Activated CD4-positive, alpha-beta T cell treated with anti-CD3 and anti-CD28 coated beads, Interleukin-2, amount 50 U/mL, for 48 hours (primary cell): ENCODE data around the gene SEMA4B.
A peak's percentile ranks its signal among the peaks of the same experiment; 100 is the strongest.
"Not testable (repeated sequence)": the region's sequence is repeated elsewhere in the genome, so short reads cannot be mapped to it uniquely, and the experiment has no call there.

Experiments
- DNase-seq, 2 experiments: peaks; one replicate each; pipeline ENCODE4 v3.0.0-alpha.2; 2020

SEMA4B gene, protein sequence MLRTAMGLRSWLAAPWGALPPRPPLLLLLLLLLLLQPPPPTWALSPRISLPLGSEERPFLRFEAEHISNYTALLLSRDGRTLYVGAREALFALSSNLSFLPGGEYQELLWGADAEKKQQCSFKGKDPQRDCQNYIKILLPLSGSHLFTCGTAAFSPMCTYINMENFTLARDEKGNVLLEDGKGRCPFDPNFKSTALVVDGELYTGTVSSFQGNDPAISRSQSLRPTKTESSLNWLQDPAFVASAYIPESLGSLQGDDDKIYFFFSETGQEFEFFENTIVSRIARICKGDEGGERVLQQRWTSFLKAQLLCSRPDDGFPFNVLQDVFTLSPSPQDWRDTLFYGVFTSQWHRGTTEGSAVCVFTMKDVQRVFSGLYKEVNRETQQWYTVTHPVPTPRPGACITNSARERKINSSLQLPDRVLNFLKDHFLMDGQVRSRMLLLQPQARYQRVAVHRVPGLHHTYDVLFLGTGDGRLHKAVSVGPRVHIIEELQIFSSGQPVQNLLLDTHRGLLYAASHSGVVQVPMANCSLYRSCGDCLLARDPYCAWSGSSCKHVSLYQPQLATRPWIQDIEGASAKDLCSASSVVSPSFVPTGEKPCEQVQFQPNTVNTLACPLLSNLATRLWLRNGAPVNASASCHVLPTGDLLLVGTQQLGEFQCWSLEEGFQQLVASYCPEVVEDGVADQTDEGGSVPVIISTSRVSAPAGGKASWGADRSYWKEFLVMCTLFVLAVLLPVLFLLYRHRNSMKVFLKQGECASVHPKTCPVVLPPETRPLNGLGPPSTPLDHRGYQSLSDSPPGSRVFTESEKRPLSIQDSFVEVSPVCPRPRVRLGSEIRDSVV

DNA sequence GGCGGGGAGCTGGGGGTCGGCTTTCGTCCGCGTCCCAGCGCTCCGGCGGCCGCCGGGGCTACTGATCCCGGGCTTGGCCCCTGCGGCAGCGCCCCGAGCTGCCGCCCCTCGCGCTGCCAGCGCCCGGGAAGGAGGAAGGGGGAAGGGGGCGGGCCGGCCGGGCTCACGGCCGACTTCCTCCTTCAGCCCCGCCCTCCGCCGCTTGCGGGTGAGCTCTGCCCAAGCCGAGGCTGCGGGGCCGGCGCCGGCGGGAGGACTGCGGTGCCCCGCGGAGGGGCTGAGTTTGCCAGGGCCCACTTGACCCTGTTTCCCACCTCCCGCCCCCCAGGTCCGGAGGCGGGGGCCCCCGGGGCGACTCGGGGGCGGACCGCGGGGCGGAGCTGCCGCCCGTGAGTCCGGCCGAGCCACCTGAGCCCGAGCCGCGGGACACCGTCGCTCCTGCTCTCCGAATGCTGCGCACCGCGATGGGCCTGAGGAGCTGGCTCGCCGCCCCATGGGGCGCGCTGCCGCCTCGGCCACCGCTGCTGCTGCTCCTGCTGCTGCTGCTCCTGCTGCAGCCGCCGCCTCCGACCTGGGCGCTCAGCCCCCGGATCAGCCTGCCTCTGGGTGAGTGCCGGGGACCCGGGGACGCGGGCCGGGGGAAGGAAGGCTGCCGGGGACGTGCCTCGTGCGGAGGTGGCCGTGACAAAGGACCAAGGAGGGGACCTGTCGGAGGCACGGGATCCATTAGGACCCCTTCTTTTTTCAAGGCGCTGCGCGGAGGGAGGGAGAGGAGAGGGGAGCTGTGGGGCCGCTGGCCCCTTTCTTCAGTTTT is at the start of gene SEMA4B:
Gene SEMA4B, plus strand, starts transcription at position 201 of the 814 bp plus-strand sequence. Its CDS starts 249 bp downstream, at position 450.
- peak; percentile 72 to 77 for DNase-seq

DNA sequence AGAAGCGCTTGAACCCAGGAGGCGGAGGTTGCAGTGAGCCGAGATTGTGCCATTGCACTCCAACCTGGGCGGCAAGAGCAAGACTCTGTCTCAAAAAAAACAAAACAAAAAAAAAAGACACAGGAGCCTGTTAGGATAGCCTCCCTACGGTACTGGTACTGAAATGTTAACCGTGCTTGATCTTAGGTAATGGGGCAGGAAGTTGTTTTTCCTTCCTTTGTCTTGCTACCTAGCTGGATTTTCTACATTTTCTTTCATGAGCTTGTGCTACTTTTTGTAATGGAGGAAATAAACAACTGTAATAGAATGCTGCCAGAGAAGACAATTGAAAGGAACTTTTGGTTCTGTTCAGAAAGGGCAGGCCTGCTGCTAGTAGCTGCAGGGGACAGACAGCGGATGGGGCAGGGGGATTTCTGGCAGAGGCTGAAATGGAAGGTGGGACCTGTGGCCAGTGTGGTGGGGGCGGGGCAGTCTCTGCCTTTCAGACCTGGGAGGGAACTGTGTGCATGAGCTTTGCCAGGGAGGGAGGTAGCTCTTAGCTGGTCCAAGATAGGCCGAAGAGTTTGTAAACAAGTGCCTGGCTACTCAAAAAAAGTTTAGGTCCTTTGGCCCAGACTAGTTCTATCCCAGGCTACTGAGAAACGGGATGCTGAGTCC is 49.0 kb upstream of the SEMA4B start:
- no peak for DNase-seq

DNA sequence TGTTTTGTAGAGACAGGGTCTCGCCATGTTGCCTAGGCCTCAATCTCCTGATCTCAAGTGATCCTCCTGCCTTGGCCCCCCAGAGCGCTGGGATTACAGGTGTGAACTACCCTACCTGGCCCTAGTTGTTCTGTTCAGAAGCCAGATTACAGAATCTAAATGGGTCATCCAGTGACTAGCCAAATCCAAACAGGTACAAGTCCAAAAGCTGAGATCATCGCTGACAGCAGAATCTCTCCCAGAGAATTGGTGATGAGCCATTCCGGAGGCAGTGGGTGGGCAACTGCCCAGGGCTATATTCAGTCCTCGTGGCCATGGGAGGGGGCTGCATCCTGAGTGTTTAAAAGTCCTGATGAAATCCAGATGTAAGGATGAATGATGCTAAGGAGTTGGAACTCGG is 47.5 kb upstream of the SEMA4B start:
- no peak for DNase-seq

DNA sequence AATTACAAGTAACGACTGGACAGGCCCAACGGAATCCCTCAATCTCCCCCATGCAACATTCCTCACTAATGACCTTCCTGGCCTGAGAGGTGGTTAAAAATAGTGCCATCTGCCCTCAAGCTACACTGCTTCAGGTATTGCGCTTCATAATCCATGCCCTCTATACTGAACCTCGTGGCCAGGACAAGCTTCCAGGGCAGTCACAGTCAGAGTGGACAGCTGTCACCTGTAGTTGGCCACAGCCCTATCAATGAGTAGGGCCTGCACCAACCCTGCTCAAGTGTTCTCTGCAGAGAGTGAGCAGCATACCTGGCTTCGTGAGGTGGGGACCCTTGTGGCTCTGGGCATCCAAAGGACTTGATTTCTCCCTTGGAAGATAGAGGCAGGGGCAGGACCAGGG is 46.9 kb upstream of the SEMA4B start:
- DNase-seq, result no peak

DNA sequence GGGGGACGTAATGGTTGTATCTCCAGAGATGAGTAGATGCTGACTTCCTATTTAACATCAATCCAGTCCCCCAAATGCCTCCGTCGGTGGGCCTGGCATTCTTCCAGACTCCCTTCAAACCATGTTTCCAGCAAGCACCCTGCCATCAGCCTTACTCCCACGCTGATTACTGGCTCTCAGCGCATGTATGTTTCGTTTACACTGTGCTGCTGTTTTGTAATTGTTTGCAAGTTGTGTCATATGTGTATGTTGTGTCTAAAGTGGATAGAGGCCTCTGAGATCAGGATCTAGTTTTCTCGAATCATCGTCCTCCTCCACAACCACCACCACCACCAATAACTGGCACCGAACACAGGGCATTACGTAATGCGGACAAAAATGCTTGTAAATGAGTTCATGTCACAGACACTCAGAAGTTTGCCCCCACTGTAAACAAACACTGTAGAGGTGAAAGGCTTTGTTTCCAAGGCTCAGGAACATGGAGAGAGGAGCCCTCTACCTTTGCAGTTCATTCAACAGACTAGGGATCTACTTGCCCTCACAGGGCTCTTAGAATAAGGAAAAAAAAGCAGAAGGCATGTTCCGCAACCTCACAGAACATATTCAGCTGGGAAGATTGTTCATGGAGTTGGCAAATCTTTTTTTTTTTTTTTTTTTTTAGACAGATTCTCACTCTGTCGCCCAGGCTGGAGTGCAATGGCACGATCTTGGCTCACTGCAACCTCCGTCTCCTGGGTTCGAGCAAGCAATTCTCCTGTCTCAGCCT is 46.1 kb upstream of the SEMA4B start:
- no peak for DNase-seq

DNA sequence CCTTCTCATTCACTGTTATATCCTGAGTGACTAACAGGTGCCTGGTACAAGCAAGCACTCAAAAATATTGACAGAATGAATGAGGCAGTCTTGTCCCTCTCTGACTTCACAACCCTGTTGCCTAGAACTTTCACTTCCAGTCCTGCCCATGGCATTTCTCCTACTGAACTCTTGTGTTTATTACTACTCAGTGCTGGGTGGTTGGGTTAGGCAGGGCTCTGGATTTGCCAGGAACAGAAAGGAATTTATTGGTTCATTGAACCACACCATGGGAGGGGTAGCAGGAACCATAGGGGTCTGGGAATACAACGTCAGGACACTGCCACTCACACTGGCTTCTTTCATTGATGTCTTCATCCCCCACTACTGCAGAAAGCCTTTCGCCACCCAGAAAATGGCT is 41.9 kb upstream of the SEMA4B start:
- no peak for DNase-seq

DNA sequence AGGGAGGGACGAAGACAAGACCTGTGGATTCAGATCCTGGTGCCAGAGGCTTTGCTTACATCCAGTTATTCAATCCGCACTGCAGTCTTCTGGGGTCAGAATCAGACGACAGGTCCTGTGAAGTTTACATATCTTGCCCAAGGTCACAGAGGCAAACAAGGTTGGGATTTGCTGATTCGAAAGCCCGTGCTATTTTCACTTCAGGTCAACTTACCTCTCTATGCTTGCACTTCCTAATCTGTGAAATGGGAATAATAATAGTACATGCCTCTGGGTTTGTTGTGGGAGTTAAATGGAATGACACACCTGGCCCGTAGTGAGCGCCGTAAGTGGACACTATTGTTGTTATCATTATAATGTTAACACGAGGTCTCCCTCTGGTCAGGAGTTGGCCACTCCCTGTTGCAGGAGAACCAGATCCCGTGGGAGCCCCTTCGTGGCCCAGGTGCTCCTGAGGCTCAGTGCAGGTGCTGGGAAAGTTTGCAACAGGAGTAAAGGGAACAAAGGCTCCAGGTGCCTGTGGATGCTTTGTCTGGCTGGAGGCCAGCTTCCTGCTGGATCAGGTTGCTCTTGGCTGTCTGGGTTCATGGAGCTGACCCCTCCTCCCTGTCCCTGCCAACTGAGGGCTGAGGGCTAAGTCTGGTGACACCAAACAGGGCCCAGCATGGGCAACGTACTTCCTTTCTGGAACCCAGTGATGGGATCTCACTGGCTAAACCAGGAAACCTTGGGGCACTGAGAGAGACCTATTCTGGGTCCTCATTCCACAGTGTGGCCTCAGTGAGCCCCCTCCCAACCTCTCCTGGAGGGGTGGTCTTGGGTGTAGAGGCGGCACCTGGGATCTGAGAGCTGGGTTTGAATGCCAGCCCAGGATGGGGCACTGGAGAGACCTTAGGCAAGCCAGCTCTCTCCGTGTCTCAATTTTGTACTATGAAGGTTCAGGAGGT is 40.1 kb upstream of the SEMA4B start:
- no peak for DNase-seq

DNA sequence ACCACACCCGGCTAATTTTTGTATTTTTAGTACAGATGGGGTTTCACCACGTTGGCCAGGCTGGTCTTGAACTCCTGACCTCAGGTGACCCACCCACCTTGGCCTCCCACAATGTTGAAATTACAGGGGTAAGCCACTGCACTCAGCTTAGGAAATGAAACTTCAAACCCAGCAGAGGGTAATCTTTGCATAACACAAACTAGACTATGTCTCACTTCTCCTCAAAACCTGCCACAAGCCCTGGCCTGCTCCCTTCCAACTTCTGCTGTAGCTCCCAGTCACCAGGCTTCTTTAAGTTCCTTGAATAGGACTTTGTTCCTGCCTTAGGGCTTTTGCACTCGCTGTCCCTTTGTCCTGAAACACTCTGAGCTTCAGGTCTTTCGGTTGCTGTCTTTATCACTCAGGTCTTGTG is 39.2 kb upstream of the SEMA4B start:
- DNase-seq, result peak in 1 of 2 experiments; percentile 9

DNA sequence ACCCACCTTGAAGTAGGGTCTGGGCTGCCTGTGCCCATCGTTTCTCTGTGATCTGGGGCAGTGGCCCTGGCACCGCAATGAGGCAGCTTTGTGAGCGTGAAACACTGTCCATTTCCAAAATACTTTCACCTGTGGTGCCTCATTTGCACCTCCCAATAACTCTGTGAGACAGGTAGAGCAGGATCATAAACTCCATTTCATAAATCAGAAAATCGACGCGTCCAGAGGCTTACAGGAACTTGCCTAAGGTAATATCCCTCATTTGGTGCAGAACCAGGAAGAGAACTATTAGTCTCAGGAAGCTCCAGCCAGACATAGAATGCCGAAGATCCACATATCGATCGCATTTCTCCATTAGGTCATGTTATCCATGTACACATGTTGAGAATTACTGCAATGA is 38.2 kb upstream of the SEMA4B start:
- DNase-seq, result no peak

DNA sequence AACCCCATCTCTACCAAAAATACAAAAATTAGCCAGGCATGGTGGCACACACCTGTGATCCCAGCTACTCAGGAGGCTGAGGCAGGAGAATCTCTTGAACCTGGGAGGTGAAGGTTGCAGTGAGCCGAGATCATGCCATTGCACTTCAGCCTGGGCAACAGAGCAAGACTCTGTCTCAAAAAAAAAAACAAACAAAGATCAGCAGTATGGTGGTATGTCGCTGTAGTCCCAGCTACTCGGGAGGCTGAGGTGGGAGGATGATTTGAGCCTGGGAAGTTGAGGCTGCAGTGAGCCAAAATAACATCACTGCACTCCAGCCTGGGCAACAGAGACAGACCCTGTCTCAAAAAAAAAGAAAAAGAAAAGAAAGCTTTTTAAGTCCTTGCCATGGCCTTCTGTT is 36.9 kb upstream of the SEMA4B start:
- not testable (repeated sequence) for DNase-seq

DNA sequence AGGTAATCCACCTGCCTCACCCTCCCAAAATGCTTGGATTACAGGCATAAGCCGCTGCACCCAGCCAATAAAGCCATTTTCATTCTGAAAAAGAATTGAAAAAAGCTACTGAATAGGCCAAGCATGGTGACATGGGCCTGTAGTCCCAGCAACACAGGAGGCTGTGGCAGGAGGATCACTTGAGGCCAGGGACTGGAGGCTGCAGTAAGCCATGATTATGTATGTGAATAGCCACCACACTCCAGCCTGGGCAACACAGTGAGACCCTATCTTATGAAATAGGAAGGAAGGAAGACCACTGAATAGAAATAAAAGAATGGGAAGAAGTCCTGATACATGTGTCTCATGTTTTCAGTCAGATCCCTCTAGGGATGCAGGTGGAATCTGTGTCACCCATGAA is 36.0 kb upstream of the SEMA4B start:
- no peak for DNase-seq

DNA sequence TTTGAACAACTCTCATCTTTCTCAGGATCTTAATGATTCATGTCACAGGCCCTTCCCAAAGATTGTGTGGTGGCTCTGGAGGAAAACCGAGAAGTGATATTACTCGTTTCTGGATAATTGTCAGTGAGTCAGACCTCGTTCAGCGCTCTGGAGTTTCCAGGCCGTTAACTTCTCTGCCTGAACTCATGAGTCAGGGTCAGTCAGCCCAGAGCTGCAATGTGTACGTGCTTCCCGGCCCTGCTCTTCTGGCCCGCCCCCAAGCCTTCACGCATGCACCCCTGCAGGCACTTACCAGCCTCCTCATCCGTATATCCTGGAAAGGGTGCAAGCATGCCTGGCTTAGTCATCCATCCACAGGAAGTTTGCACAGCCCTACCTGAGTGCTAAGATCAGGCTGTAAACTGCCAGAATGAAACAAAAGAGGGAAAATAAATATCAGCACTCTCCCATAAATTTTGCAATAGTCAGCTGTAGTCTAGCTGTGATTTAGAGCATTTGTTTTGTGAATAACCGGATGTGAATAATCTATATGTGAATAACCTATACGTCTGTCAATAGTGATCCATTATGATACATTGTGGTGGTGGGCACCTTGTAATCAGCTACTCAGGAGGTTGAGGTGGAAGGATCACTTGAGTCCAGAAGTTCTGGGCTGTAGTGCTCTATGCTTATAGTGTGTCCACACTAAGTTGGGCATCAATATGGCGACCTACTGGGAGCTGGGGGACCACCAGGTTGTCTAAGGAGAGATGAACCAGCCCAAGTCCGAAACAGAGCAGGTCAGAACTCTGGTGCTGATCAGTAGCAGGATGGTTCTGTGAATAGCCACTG is 35.3 kb upstream of the SEMA4B start:
- DNase-seq, result peak; percentile 73 to 81

DNA sequence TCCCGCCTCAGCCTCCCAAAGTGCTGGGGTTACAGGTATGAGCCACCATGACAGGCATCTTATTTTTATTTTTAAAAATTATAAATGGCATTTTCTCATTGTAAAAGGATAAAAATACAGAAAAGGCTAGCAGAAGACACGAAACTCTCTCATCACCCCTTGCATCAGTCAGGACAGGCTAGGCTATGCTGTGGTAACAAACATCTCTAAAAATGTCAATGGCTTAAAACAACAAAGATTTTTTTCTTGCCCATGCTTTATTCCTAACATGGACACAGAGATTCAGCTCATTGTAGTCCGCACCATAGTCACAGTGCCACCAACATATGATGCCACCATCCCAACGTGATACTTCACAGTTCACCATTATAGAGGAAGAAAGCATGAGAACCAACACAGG is 34.0 kb upstream of the SEMA4B start:
- no peak for DNase-seq

DNA sequence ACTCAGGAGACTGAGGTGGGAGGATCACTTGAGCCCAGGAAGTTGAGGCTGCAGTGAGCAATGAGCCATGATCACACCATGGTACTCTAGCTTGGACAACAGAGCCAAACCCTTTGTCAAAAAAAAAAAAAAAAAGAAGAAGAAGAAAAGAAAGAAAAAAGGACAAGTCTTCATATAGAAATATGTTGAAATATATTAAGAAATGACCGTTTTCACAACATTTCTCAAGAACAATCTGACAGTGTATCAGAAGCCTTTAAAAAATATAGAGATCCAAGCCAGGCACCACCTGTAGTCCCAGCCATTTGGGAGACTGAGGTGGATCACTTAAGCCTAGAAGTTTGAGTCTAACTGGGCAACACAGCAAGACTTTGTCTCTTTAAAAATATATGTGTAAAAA is 29.5 kb upstream of the SEMA4B start:
- no peak for DNase-seq

DNA sequence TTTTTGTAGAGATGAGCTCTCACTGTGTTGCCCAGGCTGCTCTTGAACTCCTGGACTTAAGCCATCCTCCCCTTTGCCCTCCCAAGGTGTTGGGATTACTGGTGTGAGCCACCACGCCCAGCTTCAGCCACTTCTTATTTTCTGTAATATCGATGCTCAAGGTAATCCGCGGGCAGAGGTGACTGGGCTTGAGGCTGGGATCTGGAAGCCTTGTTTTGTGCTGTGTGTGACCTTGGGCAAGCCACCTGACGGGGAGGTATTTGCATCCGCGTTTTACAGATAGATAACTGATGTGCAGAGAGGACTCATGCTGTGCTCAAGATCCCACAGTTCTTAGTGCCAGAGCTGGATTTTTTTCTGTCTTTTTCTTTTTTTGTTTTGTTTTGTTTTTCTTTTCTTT is 27.8 kb upstream of the SEMA4B start:
- no peak for DNase-seq

DNA sequence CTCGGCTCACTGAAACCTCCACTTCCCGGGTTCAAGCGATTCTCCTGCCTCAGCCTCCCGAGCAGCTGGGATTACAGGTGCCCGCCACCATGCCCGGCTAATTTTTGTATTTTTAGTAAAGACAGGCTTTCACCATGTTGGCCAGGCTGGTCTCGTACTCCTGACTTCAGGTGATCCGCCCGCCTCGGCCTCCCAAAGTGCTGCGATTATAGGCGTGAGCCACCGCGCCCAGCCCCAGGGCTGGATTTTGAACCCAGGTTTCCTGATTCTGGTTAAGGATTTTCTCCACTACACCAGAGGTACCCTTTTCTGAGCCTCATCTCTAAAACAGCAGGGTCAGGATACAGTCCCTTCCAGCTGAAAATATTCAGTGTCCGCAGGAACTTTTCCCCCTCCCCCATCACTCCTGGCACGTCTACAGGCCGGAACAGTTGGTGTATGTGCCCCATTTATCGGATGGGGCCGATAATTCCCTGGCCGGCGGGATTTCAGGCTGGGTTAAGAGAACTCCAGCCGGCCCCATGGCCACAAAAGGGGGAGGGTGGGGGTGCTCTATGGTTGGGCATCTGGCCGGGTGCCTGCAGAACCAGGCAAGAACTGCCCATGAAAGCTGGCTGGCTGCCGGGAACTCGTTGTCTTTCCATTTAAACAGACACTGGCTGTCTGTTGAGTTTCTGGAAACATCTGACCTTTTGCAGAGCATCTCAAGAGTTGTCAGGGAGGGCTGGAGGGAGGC is 26.8 kb upstream of the SEMA4B start:
- DNase-seq, result no peak

DNA sequence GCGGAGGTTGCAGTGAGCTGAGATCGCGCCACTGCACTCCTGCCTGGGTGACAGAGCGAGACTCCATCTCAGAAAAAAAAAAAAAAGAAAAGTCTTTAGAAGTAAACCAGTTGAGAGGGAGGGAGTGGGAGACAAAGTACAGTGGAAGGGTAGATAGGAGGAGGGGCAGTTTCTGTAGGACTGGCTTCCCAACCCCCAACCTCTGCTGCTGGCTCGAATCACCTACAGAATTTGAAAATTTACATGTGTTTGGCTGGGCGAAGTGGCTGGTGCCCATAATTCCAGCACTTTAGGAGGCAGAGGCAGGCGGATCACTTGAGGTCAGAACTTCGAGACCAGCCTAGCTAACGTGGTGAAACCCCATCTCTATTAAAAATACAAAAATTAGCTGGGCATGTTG is 24.1 kb upstream of the SEMA4B start:
- no peak for DNase-seq

DNA sequence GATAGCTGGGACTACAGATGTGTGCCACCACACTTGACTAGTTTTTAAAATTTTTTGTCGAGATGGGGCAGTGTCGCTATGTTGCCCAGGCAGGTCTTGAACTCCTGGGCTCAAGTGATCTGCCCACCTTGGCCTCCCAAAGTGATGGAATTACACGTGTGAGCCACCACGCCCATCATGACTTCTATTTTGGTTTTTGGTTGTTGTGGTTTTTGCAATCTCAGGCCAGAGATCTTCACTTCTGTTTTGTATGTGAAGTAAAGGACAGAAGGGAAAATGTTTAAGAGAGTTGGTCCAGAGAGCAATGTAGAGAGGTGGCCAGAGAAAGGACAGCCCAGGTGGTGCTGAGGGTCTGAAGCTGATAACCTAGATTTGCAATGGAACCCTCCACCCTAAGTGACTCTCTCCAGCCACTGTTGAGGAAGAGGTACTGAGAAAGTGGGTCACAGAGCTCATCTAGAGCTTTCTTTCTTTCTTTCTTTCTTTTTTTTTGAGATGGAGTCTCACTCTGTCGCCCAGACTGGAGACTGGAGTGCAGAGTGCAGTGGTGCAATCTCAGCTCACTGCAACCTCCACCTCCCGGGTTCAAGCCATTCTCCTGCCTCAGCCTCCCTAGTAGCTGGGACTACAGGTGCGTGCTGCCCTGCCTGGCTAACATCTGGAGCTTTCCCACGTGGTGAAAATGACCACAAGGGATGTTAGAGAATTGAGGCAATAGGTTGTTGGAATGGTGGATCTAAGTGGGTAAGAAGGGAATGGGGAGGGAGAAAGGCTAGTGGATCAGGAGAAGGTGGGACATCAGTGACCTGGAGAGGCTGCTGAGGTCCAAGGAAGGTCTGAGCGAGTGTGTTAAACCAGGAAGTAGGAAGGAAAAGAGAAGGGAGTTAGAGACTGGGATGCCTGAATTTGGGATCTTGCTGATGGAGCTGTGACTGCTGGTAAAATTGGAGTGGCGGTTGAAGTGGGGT is 22.4 kb upstream of the SEMA4B start:
- no peak for DNase-seq
